ENCODE data around the gene STXBP5L.
"Not testable (repeated sequence)": the region's sequence is repeated elsewhere in the genome, so short reads cannot be mapped to it uniquely, and the experiment has no call there.

The STXBP5L gene

DNA sequence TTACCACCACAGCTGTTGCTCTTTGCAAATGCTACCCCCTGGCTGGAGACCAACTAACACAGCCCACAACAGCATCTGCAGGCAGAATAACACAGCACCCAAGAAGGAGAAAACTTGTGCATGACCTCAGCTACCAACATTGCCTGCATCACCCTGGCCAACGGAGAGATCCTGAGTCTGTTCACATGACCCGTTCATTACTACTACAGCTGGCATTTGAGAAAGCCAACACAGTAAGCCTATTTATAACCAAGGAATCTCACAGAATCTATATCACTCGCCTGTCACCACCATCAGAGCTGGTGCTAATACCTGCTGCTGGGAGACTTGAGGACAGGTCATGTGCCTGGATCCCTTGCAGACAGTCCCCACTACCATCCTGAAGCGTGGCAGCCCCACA, 422.6 kb downstream of the STXBP5L start:
- no peaks in the 10 kb centered on the region for H3K27me3 ChIP-seq (ENCODE audit: control insufficient read depth in 1 of 2, insufficient read depth in 2 of 2, low read length in 2 of 2)
- H3K4me1 ChIP-seq (ENCODE audit: control insufficient read depth, insufficient read depth, low read length), result no peaks in the 10 kb centered on the region
- H3K9ac ChIP-seq (ENCODE audit: low read length in 2 of 2), result no peak overlapping the region
- no peak overlapping the region for H3K4me3 ChIP-seq (ENCODE audit: low read length in 2 of 2)
- H3K27ac ChIP-seq (ENCODE audit: low read length), result no peak overlapping the region
- no peaks in the 10 kb centered on the region for H3K36me3 ChIP-seq (ENCODE audit: control insufficient read depth in 2 of 2, insufficient read depth in 2 of 2, low read length in 2 of 2)
- H3K9me3 ChIP-seq (ENCODE audit: control insufficient read depth in 2 of 2, low read length in 2 of 2), result no peaks in the 10 kb centered on the region

DNA sequence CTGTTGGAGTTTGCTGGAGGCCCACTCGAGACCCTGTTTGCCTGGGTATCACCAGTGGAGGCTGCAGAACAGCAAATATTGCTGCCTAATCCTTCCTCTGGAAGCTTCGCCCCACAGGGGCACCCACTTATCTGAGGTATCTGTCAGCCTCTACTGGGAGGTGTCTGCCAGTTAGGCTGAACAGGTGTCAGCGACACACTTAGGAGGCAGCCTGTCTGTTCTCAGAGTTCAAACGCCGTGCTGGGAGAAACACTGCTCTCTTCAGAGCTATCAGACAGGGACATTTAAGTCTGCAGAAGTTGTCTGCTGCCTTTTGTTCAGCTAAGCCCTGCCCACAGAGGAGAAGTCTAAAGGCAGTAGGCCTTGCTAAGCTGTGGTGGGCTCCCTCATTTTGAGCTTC, 448.0 kb downstream of the STXBP5L start:
- H3K4me3 ChIP-seq (ENCODE audit: low read length in 2 of 2); H3K9ac ChIP-seq (ENCODE audit: low read length in 2 of 2); H3K27me3 ChIP-seq (ENCODE audit: control insufficient read depth in 1 of 2, insufficient read depth in 2 of 2, low read length in 2 of 2); H3K27ac ChIP-seq (ENCODE audit: low read length); H3K36me3 ChIP-seq (ENCODE audit: control insufficient read depth in 2 of 2, insufficient read depth in 2 of 2, low read length in 2 of 2); H3K9me3 ChIP-seq (ENCODE audit: control insufficient read depth in 2 of 2, low read length in 2 of 2); H3K4me1 ChIP-seq (ENCODE audit: control insufficient read depth, insufficient read depth, low read length): not testable (repeated sequence)

DNA sequence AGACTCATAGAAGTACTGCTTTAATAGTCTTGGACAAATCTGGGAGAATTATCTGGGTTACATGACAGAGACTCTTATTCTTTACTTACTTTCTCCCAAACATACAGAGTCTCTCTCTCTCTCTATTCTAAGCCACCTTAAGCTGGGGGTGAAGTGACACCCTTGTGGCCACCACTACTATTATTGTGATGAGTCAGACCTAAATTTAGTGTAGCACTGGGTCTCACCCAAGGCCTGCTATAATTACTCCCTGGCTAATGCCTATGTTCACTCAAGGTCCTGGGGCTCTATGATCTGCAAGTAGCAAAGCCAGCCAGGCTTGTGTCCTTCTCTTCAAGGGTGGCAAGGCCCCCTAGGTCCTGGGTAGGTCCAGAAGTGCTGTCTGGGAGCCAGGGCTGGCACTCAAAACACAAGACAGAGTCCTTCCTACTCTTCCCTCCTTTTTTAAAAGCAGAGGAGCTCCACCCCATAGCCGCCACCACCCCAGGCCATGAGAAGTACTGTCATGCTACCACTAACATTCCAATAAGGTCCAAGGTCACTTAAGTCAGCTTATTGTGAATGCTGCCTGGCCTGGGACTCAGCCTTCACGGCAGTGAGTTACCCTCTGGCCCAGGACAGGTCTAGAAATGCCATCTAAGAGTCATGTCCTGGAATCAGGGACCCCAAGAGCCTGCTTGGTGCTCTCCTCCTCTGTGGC, 454.2 kb downstream of the STXBP5L start:
- H3K27me3 ChIP-seq (ENCODE audit: control insufficient read depth in 1 of 2, insufficient read depth in 2 of 2, low read length in 2 of 2), result no peaks in the 10 kb centered on the region
- no peaks in the 10 kb centered on the region for H3K36me3 ChIP-seq (ENCODE audit: control insufficient read depth in 2 of 2, insufficient read depth in 2 of 2, low read length in 2 of 2)
- H3K9ac ChIP-seq (ENCODE audit: low read length in 2 of 2), result no peak overlapping the region
- H3K27ac ChIP-seq (ENCODE audit: low read length), result no peak overlapping the region
- no peaks in the 10 kb centered on the region for H3K4me1 ChIP-seq (ENCODE audit: control insufficient read depth, insufficient read depth, low read length)
- H3K4me3 ChIP-seq (ENCODE audit: low read length in 2 of 2), result no peak overlapping the region
- H3K9me3 ChIP-seq (ENCODE audit: control insufficient read depth in 2 of 2, low read length in 2 of 2), result peaks cover 3 to 8% of the 10 kb centered on the region in 2 donors

DNA sequence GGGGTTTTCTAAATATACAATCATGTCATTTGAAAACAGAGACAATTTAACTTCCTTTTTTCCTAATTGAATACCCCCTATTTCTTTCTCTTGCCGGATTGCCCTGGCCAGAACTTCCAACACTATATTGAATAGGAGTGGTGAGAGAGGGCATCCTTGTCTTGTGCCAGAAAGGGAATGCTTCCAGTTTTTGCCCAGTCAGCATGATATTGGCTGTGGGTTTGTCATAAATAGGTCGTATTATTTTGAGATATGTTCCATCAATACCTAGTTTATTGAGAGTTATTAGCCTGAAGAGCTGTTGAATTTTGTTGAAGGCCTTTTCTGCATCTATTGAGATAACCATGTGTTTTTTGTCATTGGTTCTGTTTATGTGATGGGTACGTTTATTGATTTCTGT, 480.3 kb downstream of the STXBP5L start:
- not testable (repeated sequence) for H3K36me3 ChIP-seq (ENCODE audit: control insufficient read depth in 2 of 2, insufficient read depth in 2 of 2, low read length in 2 of 2)

DNA sequence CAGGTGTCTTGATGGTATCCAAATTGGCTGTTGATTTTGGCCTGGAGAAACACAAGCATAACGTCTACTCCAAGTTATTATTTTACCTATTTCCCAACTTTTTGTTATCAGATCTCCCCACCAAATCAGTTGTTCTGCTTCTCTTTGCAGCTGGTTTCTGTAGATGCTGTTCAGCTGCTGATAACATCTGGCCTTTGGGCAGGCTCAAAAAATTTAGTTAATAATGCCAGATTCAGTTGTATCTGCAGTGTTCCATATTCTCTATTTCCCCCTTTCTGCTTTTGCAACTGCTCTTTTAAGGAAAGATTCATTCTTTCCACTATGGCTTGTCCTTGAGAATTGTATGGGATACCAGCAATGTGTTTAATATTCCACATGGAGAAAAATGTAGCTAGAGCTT, 488.0 kb downstream of the STXBP5L start:
- H3K27me3 ChIP-seq (ENCODE audit: control insufficient read depth in 1 of 2, insufficient read depth in 2 of 2, low read length in 2 of 2); H3K27ac ChIP-seq (ENCODE audit: low read length); H3K4me3 ChIP-seq (ENCODE audit: low read length in 2 of 2); H3K9me3 ChIP-seq (ENCODE audit: control insufficient read depth in 2 of 2, low read length in 2 of 2); H3K4me1 ChIP-seq (ENCODE audit: control insufficient read depth, insufficient read depth, low read length); H3K9ac ChIP-seq (ENCODE audit: low read length in 2 of 2); H3K36me3 ChIP-seq (ENCODE audit: control insufficient read depth in 2 of 2, insufficient read depth in 2 of 2, low read length in 2 of 2): not testable (repeated sequence)

More for the DNA sequence above, 480.3 kb downstream of the STXBP5L start:
- H3K4me1 ChIP-seq (ENCODE audit: control insufficient read depth, insufficient read depth, low read length); H3K9me3 ChIP-seq (ENCODE audit: control insufficient read depth in 2 of 2, low read length in 2 of 2); H3K9ac ChIP-seq (ENCODE audit: low read length in 2 of 2); H3K27me3 ChIP-seq (ENCODE audit: control insufficient read depth in 1 of 2, insufficient read depth in 2 of 2, low read length in 2 of 2); H3K27ac ChIP-seq (ENCODE audit: low read length); H3K4me3 ChIP-seq (ENCODE audit: low read length in 2 of 2): not testable (repeated sequence)

DNA sequence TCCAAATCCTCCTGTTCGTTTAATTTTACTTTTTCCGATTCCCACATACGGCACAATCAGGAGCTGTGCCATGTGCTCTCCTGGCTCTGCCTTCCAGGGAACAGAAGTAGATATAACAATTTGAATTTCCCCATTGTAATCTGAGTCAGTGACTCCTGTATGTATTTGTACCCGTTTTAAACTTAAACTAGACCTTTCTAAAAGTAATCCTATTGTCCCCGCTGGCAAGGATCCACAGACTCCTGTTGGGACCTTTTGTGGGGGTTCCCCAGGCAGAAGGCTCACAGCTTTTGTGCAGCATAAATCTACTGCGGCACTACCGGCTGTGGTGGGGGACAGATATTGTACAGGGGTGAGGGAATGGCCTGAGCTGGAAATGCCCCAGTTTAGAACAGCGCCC, 490.0 kb downstream of the STXBP5L start:
- not testable (repeated sequence) for H3K36me3 ChIP-seq (ENCODE audit: control insufficient read depth in 2 of 2, insufficient read depth in 2 of 2, low read length in 2 of 2); H3K9ac ChIP-seq (ENCODE audit: low read length in 2 of 2); H3K27ac ChIP-seq (ENCODE audit: low read length); H3K4me1 ChIP-seq (ENCODE audit: control insufficient read depth, insufficient read depth, low read length); H3K4me3 ChIP-seq (ENCODE audit: low read length in 2 of 2); H3K9me3 ChIP-seq (ENCODE audit: control insufficient read depth in 2 of 2, low read length in 2 of 2); H3K27me3 ChIP-seq (ENCODE audit: control insufficient read depth in 1 of 2, insufficient read depth in 2 of 2, low read length in 2 of 2)

DNA sequence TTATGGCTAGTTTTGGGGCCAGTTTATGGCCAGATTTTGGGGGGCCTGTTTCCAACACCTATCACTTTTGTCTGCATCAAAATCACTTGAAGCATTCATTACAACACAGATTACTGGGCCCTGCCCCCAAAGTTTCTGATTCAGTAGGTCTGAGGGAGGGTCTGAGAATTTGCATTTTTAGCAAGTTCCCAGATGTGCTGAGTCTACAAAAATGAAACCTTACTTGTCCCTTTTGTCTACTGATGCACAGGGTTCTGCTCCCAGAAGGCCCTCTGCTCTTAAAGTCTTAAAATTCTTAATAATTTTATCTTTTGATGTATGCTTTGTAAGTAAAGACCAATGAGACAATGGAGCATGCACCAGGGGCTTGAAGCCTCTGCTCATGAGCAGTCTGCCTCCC, 491.8 kb downstream of the STXBP5L start:
- Histone ChIP-seq H3K27ac (ENCODE audit: low read length) (no peak overlapping the region), H3K4me1 (ENCODE audit: control insufficient read depth, insufficient read depth, low read length) (no peaks in the 10 kb centered on the region), H3K27me3 (ENCODE audit: control insufficient read depth in 1 of 2, insufficient read depth in 2 of 2, low read length in 2 of 2) (no peaks in the 10 kb centered on the region), H3K9me3 (ENCODE audit: control insufficient read depth in 2 of 2, low read length in 2 of 2) (no peaks in the 10 kb centered on the region), H3K36me3 (ENCODE audit: control insufficient read depth in 2 of 2, insufficient read depth in 2 of 2, low read length in 2 of 2) (no peaks in the 10 kb centered on the region), H3K9ac (ENCODE audit: low read length in 2 of 2) (no peak overlapping the region), H3K4me3 (ENCODE audit: low read length in 2 of 2) (no peak overlapping the region)

DNA sequence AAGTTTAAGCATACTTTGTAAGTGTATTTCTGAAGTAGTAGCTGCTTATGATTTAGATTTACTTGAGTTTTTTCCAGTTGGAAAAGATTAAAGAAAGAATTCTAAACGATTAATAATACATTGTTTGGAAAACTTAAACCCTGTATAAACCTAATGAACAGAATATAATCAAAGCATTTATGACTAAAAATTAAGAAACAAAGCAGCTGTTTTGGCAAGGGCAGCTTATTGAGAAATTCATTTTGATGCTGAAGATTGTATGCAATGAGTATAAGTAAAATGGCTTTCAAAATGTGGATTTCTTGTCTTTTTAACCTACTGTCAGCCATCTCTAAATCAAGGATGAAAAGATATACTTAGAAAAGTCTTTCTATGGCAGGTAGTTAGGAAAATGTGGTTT, 497.6 kb downstream of the STXBP5L start:
- no peaks in the 10 kb centered on the region for H3K4me1 ChIP-seq (ENCODE audit: control insufficient read depth, insufficient read depth, low read length)
- H3K9ac ChIP-seq (ENCODE audit: low read length in 2 of 2), result no peak overlapping the region
- no peaks in the 10 kb centered on the region for H3K36me3 ChIP-seq (ENCODE audit: control insufficient read depth in 2 of 2, insufficient read depth in 2 of 2, low read length in 2 of 2)
- no peaks in the 10 kb centered on the region for H3K9me3 ChIP-seq (ENCODE audit: control insufficient read depth in 2 of 2, low read length in 2 of 2)
- no peaks in the 10 kb centered on the region for H3K27me3 ChIP-seq (ENCODE audit: control insufficient read depth in 1 of 2, insufficient read depth in 2 of 2, low read length in 2 of 2)
- H3K27ac ChIP-seq (ENCODE audit: low read length), result no peak overlapping the region
- no peak overlapping the region for H3K4me3 ChIP-seq (ENCODE audit: low read length in 2 of 2)

DNA sequence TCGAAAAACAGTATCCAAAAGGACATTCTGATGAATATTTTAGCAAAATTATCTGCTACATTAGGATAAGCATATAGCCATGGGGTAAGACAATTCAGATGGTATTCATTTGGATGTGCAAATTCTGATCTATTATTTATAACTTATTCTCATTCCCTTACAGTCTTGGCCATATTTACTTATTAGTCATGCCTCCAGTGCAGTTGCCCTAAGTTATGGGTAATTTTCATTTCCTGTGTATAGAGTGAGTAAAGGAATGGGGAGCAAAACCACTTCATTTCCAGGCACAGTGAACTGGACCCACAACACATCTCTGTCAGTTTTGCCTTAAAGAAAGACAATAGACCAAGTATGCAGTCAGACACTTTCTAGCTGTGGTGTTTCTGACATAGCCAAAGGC, 503.5 kb downstream of the STXBP5L start:
- Histone ChIP-seq H3K4me3 (ENCODE audit: low read length in 2 of 2) (no peak overlapping the region), H3K9ac (ENCODE audit: low read length in 2 of 2) (no peak overlapping the region), H3K27me3 (ENCODE audit: control insufficient read depth in 1 of 2, insufficient read depth in 2 of 2, low read length in 2 of 2) (no peaks in the 10 kb centered on the region), H3K36me3 (ENCODE audit: control insufficient read depth in 2 of 2, insufficient read depth in 2 of 2, low read length in 2 of 2) (no peaks in the 10 kb centered on the region), H3K27ac (ENCODE audit: low read length) (no peak overlapping the region), H3K4me1 (ENCODE audit: control insufficient read depth, insufficient read depth, low read length) (no peaks in the 10 kb centered on the region), H3K9me3 (ENCODE audit: control insufficient read depth in 2 of 2, low read length in 2 of 2) (no peaks in the 10 kb centered on the region)

DNA sequence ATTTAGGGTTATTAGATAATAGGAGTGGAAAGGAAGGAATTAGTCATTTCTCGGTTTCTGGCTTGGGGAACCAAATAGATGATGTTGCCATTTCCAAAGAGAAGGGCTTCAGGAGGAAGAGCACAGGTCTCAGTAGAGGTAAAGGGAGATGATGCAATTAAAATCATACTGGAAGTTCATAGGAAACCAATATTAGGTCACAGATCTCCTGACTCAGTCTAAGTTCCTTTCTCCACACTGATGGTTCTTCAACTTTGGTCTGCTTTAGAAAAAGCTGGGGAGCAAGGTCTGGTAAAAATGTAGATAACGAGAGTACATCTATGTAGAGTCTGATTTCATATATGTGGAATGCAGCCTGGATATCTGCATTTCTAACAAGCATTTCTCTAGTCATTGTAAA, 506.9 kb downstream of the STXBP5L start:
- Histone ChIP-seq H3K27me3 (ENCODE audit: control insufficient read depth in 1 of 2, insufficient read depth in 2 of 2, low read length in 2 of 2) (no peaks in the 10 kb centered on the region), H3K4me1 (ENCODE audit: control insufficient read depth, insufficient read depth, low read length) (no peaks in the 10 kb centered on the region), H3K4me3 (ENCODE audit: low read length in 2 of 2) (no peak overlapping the region), H3K27ac (ENCODE audit: low read length) (no peak overlapping the region), H3K9me3 (ENCODE audit: control insufficient read depth in 2 of 2, low read length in 2 of 2) (no peaks in the 10 kb centered on the region), H3K9ac (ENCODE audit: low read length in 2 of 2) (no peak overlapping the region), H3K36me3 (ENCODE audit: control insufficient read depth in 2 of 2, insufficient read depth in 2 of 2, low read length in 2 of 2) (no peaks in the 10 kb centered on the region)

DNA sequence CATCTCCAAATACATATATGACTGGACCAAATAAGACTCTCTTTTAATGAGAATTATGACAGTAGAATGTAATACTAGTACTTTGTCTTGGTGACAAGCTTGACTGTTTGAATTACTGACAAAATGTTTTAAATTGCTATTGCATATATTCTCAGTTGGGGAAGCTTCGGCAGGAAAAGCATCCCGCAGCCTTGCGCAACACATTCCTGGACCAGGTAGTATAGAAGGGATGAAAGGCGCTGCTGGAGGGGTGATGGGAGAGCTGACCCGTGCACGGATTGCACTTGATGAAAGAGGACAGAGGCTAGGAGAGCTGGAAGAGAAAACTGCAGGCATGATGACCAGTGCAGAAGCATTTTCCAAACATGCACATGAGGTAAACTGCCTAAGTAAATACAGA, 510.2 kb downstream of the STXBP5L start:
- Histone ChIP-seq H3K4me1 (ENCODE audit: control insufficient read depth, insufficient read depth, low read length) (no peaks in the 10 kb centered on the region), H3K9ac (ENCODE audit: low read length in 2 of 2) (no peak overlapping the region), H3K36me3 (ENCODE audit: control insufficient read depth in 2 of 2, insufficient read depth in 2 of 2, low read length in 2 of 2) (no peaks in the 10 kb centered on the region), H3K27me3 (ENCODE audit: control insufficient read depth in 1 of 2, insufficient read depth in 2 of 2, low read length in 2 of 2) (no peaks in the 10 kb centered on the region), H3K9me3 (ENCODE audit: control insufficient read depth in 2 of 2, low read length in 2 of 2) (no peaks in the 10 kb centered on the region), H3K27ac (ENCODE audit: low read length) (no peak overlapping the region), H3K4me3 (ENCODE audit: low read length in 2 of 2) (no peak overlapping the region)

Measured in stomach smooth muscle (tissue), 2 donors.